Measurements from ENCODE around the gene KLHL18. TPM values are rescaled to one million over a fixed set of nuclear protein-coding genes. Genes with fewer than 3 reads are reported as not detected.

The KLHL18 gene
- total and polyA plus RNA-seq, 4 donors = 3.5 to 12.6 (median 10.3) TPM

GRCh38 chr3:47381317-47382157 is 98.8 kb downstream of the KLHL18 start:
- DNase-seq (ENCODE audit: low spot score) = peak; percentile 85
- H3K9me3 ChIP-seq (ENCODE audit: control insufficient read depth in 4 of 4, low read length in 3 of 4) = no peaks in the 10 kb centered on the region
- H3K4me1 ChIP-seq (ENCODE audit: control insufficient read depth in 4 of 4, insufficient read depth in 4 of 4, low read length in 3 of 4) = peaks cover 7 to 29% (median 17%) of the 10 kb centered on the region in 4 donors
- H3K36me3 ChIP-seq (ENCODE audit: control insufficient read depth in 4 of 4, insufficient read depth in 3 of 4, low read depth in 1 of 4, low read length in 3 of 4) = no peaks in the 10 kb centered on the region
- WGBS = 10% methylated on average over 44 of the region's 44 CpGs
- H3K9ac ChIP-seq (ENCODE audit: low read depth in 1 of 2, low read length in 2 of 2) = peak overlapping the region; percentile 58 to 82
- H3K27me3 ChIP-seq (ENCODE audit: control insufficient read depth in 4 of 4, insufficient read depth in 4 of 4, low read length in 3 of 4) = no peaks in the 10 kb centered on the region
- TF ChIP-seq MAX (IDR thresholded peaks at IDR 0.05) = no peak
- TF ChIP-seq REST (IDR thresholded peaks at IDR 0.05) = no peak
- peak in 1 of 2 donors; percentile 18 for TF ChIP-seq RAD21 (IDR thresholded peaks at IDR 0.05)
- H3K27ac ChIP-seq (ENCODE audit: low read depth in 1 of 2, low read length in 2 of 2) = peak overlapping the region; percentile 95 to 97
- H3K4me3 ChIP-seq (ENCODE audit: low read depth in 1 of 3, low read length in 3 of 3) = peak overlapping the region; percentile 72 to 98 (median 88)

GRCh38 chr3:47384425-47384824 is 101.7 kb downstream of the KLHL18 start:
- H3K4me3 ChIP-seq (ENCODE audit: low read depth in 1 of 3, low read length in 3 of 3) = no peak overlapping the region
- peaks cover 3 to 22% (median 13%) of the 10 kb centered on the region in 4 donors for H3K4me1 ChIP-seq (ENCODE audit: control insufficient read depth in 4 of 4, insufficient read depth in 4 of 4, low read length in 3 of 4)
- H3K27ac ChIP-seq (ENCODE audit: low read depth in 1 of 2, low read length in 2 of 2) = no peak overlapping the region
- H3K27me3 ChIP-seq (ENCODE audit: control insufficient read depth in 4 of 4, insufficient read depth in 4 of 4, low read length in 3 of 4) = no peaks in the 10 kb centered on the region
- no peaks in the 10 kb centered on the region for H3K9me3 ChIP-seq (ENCODE audit: control insufficient read depth in 4 of 4, low read length in 3 of 4)
- WGBS = 86% methylated on average over 4 of the region's 4 CpGs
- H3K9ac ChIP-seq (ENCODE audit: low read depth in 1 of 2, low read length in 2 of 2) = no peak overlapping the region
- TF ChIP-seq REST (IDR thresholded peaks at IDR 0.05) = no peak
- TF ChIP-seq RAD21 (IDR thresholded peaks at IDR 0.05) = no peak
- TF ChIP-seq SP1 (IDR thresholded peaks at IDR 0.05) = no peak
- no peak for TF ChIP-seq RXRA (IDR thresholded peaks at IDR 0.05)
- TF ChIP-seq JUND (IDR thresholded peaks at IDR 0.05) = no peak
- TF ChIP-seq FOXA1 (IDR thresholded peaks at IDR 0.05) = no peak
- TF ChIP-seq MAX (IDR thresholded peaks at IDR 0.05) = no peak
- no peak for TF ChIP-seq GABPA (IDR thresholded peaks at IDR 0.05 in 1 of 2, conservative IDR thresholded peaks at IDR 0.05 in 1 of 2)
- no peak for TF ChIP-seq YY1 (IDR thresholded peaks at IDR 0.05)
- no peak for TF ChIP-seq EGR1 (IDR thresholded peaks at IDR 0.05; ENCODE audit: low read depth in 2 of 2)
- TF ChIP-seq HNF4G (IDR thresholded peaks at IDR 0.05) = no peak
- TF ChIP-seq NR2F2 (IDR thresholded peaks at IDR 0.05) = no peak
- no peak for TF ChIP-seq HNF4A (conservative IDR thresholded peaks at IDR 0.05)
- no peak for TF ChIP-seq ZBTB33 (IDR thresholded peaks at IDR 0.05)
- no peak for DNase-seq (ENCODE audit: low spot score)
- peaks cover 0 to 5% (median 1%) of the 10 kb centered on the region in 4 donors for H3K36me3 ChIP-seq (ENCODE audit: control insufficient read depth in 4 of 4, insufficient read depth in 3 of 4, low read depth in 1 of 4, low read length in 3 of 4)

Data from liver (tissue), 9 donors.